A549 (cell line): Measurements from ENCODE around the gene NXPH3.

ENCODE experiments used
- BHLHE40 ChIP-seq: IDR thresholded peaks from 2 replicates; pipeline ENCODE4 v1.6.1; 2012; ENCODE audit warnings: low read depth, low read length, inconsistent platforms
- CHD2 ChIP-seq: fragments of 150-350 bp; IDR thresholded peaks from 2 replicates; pipeline ENCODE4 v1.6.1; 2014; ENCODE audit warnings: low read length; ENCODE audit not compliant: partially characterized antibody
- CTCF ChIP-seq: fragments of >200 bp; sonication (Bioruptor Twin); formaldehyde crosslinking; IDR thresholded peaks from 3 replicates; pipeline ENCODE4 v1.5.1; 2016
- EP300 ChIP-seq, 2 experiments: fragments of >200 bp; sonication (Bioruptor Twin); formaldehyde crosslinking; IDR thresholded peaks; 2 replicates in 1 of 2; 3 replicates in 1 of 2; pipeline ENCODE4 v1.6.1; 2016 to 2017
- MAFK ChIP-seq: fragments of 450-650 bp; IDR thresholded peaks from 2 replicates; pipeline ENCODE4 v1.6.1; 2014; ENCODE audit not compliant: partially characterized antibody
- MAZ ChIP-seq: fragments of 150-350 bp; IDR thresholded peaks from 2 replicates; pipeline ENCODE4 v1.6.1; 2014; ENCODE audit warnings: antibody characterized with exemption, low read depth, low read length, borderline replicate concordance
- PHF8 ChIP-seq: fragments of 200-600 bp; sonication (generic); IDR thresholded peaks from 2 replicates; pipeline ENCODE4 v1.6.1; 2016; ENCODE audit warnings: low read depth, mild to moderate bottlenecking, antibody characterized with exemption, moderate library complexity, borderline replicate concordance
- POLR2A ChIP-seq: IDR thresholded peaks from 2 replicates; pipeline ENCODE4 v1.6.1; 2012; ENCODE audit warnings: mild to moderate bottlenecking, low read length

- TF ChIP-seq CHD2 (no peak), POLR2A (no peak; the same call in 1 of the 2 replicates), EP300 (IDR thresholded peaks at IDR 0.05) (no peak), CTCF (peak; percentile 99), MAZ (no peak), BHLHE40 (no peak), MAFK (no peak), PHF8 (no peak)
Observed at GRCh38 chr17:49556223-49556943, 19.3 kb upstream of the NXPH3 start.
